CD14-positive monocyte (primary cell): ENCODE results near the gene PLCG1. TPM values are rescaled to one million over a fixed set of nuclear protein-coding genes. Genes with fewer than 3 reads are reported as not detected.

Source experiments
- DNase-seq, 3 donors: peaks; one replicate each; pipeline ENCODE4 v3.0.0-alpha.2; 2011 to 2022
- H2AFZ ChIP-seq: 2 replicates; pipeline ENCODE4 v1.6.0; 2012; ENCODE audit warnings: mild to moderate bottlenecking, low read depth, low read length, inconsistent platforms; ENCODE audit not compliant: insufficient read depth, poor library complexity, severe bottlenecking
- H3K27ac ChIP-seq, 2 donors: 1 replicate in 1 of 2; 2 replicates in 1 of 2; pipeline ENCODE4 v1.5.1; 2012 to 2013; ENCODE audit warnings: low read length in 2 of 2, control low read depth in 1 of 2, inconsistent platforms in 1 of 2, low read depth in 1 of 2, mild to moderate bottlenecking in 1 of 2
- H3K27me3 ChIP-seq, 2 donors: one replicate each; pipeline versions ENCODE4 v1.6.0 to v1.6.1; 2011 to 2013; ENCODE audit warnings: low read length in 2 of 2; ENCODE audit not compliant: control insufficient read depth in 2 of 2, insufficient read depth in 2 of 2
- H3K36me3 ChIP-seq, 2 donors: replicated peaks in 1 of 2; 1 replicate in 1 of 2; 2 replicates in 1 of 2; pipeline versions ENCODE4 v1.5.1 to v1.6.1; 2012 to 2013; ENCODE audit warnings: low read length in 2 of 2, control low read depth in 1 of 2, inconsistent platforms in 1 of 2, mild to moderate bottlenecking in 1 of 2; ENCODE audit not compliant: insufficient read depth in 2 of 2, control insufficient read depth in 1 of 2
- H3K4me1 ChIP-seq, 2 donors: 1 replicate in 1 of 2; 2 replicates in 1 of 2; pipeline versions ENCODE4 v1.5.1 to v1.6.1; 2012 to 2013; ENCODE audit warnings: low read length in 2 of 2, control low read depth in 1 of 2, inconsistent platforms in 1 of 2, mild to moderate bottlenecking in 1 of 2, moderate library complexity in 1 of 2; ENCODE audit not compliant: insufficient read depth in 2 of 2, control insufficient read depth in 1 of 2
- H3K4me2 ChIP-seq: replicated peaks from 2 replicates; pipeline ENCODE3; 2012; ENCODE audit warnings: low read length, moderate library complexity, mild to moderate bottlenecking; ENCODE audit not compliant: poor library complexity, severe bottlenecking; ENCODE audit errors: extremely low read depth
- H3K4me3 ChIP-seq, 3 experiments: fragments of 200-600 bp in 1 of 3; sonication (generic) in 1 of 3; replicated peaks in 1 of 3; 1 replicate in 2 of 3; 2 replicates in 1 of 3; pipeline ENCODE4 v1.5.1; 2011 to 2013; ENCODE audit warnings: low read length in 3 of 3, mild to moderate bottlenecking in 3 of 3, control low read depth in 2 of 3, low read depth in 2 of 3, inconsistent platforms in 1 of 3, moderate library complexity in 1 of 3
- H3K79me2 ChIP-seq: 2 replicates; pipeline ENCODE4 v1.6.0; 2012; ENCODE audit warnings: mild to moderate bottlenecking, control low read depth, inconsistent platforms, low read length, moderate library complexity; ENCODE audit not compliant: insufficient read depth
- H3K9ac ChIP-seq: 2 replicates; pipeline ENCODE4 v1.6.0; 2017; ENCODE audit warnings: low read length, mild to moderate bottlenecking; ENCODE audit not compliant: insufficient read depth, poor library complexity, severe bottlenecking
- H3K9me3 ChIP-seq, 2 donors: replicated peaks in 1 of 2; 1 replicate in 1 of 2; 2 replicates in 1 of 2; pipeline versions ENCODE4 v1.5.1 to v1.6.1; 2012 to 2013; ENCODE audit warnings: low read length in 2 of 2, control low read depth in 1 of 2; ENCODE audit not compliant: control insufficient read depth in 1 of 2, insufficient read depth in 1 of 2
- H4K20me1 ChIP-seq: 2 replicates; pipeline ENCODE4 v1.6.0; 2012; ENCODE audit warnings: mild to moderate bottlenecking, low read length, control low read depth, moderate library complexity; ENCODE audit not compliant: insufficient read depth
- H3K27ac Mint-ChIP-seq, 7 donors: one replicate each; pipeline ENCODE4 v1.8.0; 2020; ENCODE audit warnings: mild to moderate bottlenecking in 7 of 7, mixed read lengths in 7 of 7, moderate library complexity in 6 of 7, inconsistent platforms in 2 of 7
- H3K27me3 Mint-ChIP-seq, 3 donors: one replicate each; pipeline ENCODE4 v1.8.0; 2021 to 2022; ENCODE audit warnings: low read depth in 3 of 3, mild to moderate bottlenecking in 3 of 3, mixed read lengths in 3 of 3, moderate library complexity in 3 of 3, inconsistent platforms in 1 of 3
- H3K36me3 Mint-ChIP-seq, 2 donors: one replicate each; pipeline ENCODE4 v1.8.0; 2020; ENCODE audit warnings: mixed read lengths in 2 of 2, inconsistent platforms in 1 of 2, mild to moderate bottlenecking in 1 of 2
- H3K4me1 Mint-ChIP-seq: one replicate; pipeline ENCODE4 v1.8.0; 2020; ENCODE audit warnings: mild to moderate bottlenecking, mixed read lengths
- H3K4me3 Mint-ChIP-seq, 2 donors: one replicate each; pipeline ENCODE4 v1.8.0; 2020; ENCODE audit warnings: mild to moderate bottlenecking in 2 of 2, mixed read lengths in 2 of 2, moderate library complexity in 1 of 2
- H3K9me3 Mint-ChIP-seq, 7 donors: one replicate each; pipeline ENCODE4 v1.8.0; 2020 to 2022; ENCODE audit warnings: mixed read lengths in 7 of 7, mild to moderate bottlenecking in 6 of 7, moderate library complexity in 6 of 7, inconsistent platforms in 2 of 7
- WGBS: methylation state at CpG from one replicate; pipeline ENCODE4 v1.1.5; 2013; ENCODE audit warnings: missing lambda C conversion rate; ENCODE audit not compliant: insufficient coverage; 5-methylcytosine and 5-hydroxymethylcytosine counted together
- intact Hi-C, 2 donors: fragments of 100-400 bp; cut with micrococcal nuclease; formaldehyde crosslinking; loops; one replicate each; pipeline versions ENCODE4 v1.15.0 to v1.15.1; 2023
- polyA plus RNA-seq, 3 donors: library from polyadenylated mRNA; depleted of rRNA in 1 of 3; unstranded in 2 of 3; stranded (reverse) in 1 of 3; fragments of 300-500 nt in 2 of 3; fragments of >200 nt in 1 of 3; fragmentation: Illumina TruSeq in 2 of 3; gene quantifications; 1 replicate in 2 of 3; 2 replicates in 1 of 3; pipeline ENCODE4 v1.2.3, GENCODE V29; 2012 to 2021
- TF ChIP-seq, protein P1 (sequence below): fragments of 200-600 bp; IDR thresholded peaks from one replicate; pipeline ENCODE4 v1.8.0; 2022; ENCODE audit warnings: antibody characterized with exemption, mild to moderate bottlenecking

The PLCG1 gene
- polyA plus RNA-seq, 3 donors = 0.33 to 3.8 (median 1.0) TPM

DNA sequence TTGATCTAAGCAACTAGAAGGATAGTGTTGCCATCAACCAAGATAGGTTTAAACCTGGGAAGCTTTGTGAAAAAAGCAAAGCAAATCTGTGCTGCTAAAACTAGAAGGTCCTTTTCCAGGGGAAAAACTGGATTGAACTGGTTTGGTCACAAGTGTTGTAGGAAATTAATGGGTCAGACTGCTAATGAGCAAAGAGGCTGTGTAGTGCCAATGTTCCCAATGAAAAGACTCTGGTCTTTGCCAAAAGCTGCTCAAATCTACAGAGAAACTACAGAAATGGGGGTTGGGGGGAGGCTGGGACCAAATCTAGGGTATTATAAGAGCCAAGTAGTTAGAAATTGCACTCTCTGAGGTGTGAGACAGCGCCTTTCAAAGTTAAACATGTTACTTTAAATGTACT lies 85.0 kb downstream of the PLCG1 start:
- Mint-ChIP-seq H3K27me3 (peaks cover 0 to 5% (median 1%) of the 10 kb centered on the region in 3 donors), H3K9me3 (peaks cover 0 to 3% (median 0%) of the 10 kb centered on the region in 7 donors), H3K36me3 (peaks cover 0 to 2% of the 10 kb centered on the region in 2 donors), H3K27ac (no peak overlapping the region), H3K4me3 (no peak overlapping the region), H3K4me1 (no peaks in the 10 kb centered on the region)
- intact Hi-C loops = loop anchor here in 1 of 2 donors (10.0 kb wide), 1 partner anchor 47 kb away; no protein-coding TSS in a partner anchor
- TF ChIP-seq, protein P1, sequence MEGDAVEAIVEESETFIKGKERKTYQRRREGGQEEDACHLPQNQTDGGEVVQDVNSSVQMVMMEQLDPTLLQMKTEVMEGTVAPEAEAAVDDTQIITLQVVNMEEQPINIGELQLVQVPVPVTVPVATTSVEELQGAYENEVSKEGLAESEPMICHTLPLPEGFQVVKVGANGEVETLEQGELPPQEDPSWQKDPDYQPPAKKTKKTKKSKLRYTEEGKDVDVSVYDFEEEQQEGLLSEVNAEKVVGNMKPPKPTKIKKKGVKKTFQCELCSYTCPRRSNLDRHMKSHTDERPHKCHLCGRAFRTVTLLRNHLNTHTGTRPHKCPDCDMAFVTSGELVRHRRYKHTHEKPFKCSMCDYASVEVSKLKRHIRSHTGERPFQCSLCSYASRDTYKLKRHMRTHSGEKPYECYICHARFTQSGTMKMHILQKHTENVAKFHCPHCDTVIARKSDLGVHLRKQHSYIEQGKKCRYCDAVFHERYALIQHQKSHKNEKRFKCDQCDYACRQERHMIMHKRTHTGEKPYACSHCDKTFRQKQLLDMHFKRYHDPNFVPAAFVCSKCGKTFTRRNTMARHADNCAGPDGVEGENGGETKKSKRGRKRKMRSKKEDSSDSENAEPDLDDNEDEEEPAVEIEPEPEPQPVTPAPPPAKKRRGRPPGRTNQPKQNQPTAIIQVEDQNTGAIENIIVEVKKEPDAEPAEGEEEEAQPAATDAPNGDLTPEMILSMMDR = no peak
- H4K20me1 ChIP-seq = no peaks in the 10 kb centered on the region
- no peak overlapping the region for H3K27ac ChIP-seq
- no peak for DNase-seq
- H3K4me3 ChIP-seq = no peak overlapping the region
- no peaks in the 10 kb centered on the region for H3K9me3 ChIP-seq
- no peak overlapping the region for H3K4me2 ChIP-seq
- H3K36me3 ChIP-seq = no peaks in the 10 kb centered on the region
- H2AFZ ChIP-seq = no peak overlapping the region
- no peak overlapping the region for H3K9ac ChIP-seq
- H3K27me3 ChIP-seq = no peaks in the 10 kb centered on the region
- H3K79me2 ChIP-seq = no peaks in the 10 kb centered on the region
- no peaks in the 10 kb centered on the region for H3K4me1 ChIP-seq
- no CpG with 5 or more reads among the region's 1 CpG for WGBS

DNA sequence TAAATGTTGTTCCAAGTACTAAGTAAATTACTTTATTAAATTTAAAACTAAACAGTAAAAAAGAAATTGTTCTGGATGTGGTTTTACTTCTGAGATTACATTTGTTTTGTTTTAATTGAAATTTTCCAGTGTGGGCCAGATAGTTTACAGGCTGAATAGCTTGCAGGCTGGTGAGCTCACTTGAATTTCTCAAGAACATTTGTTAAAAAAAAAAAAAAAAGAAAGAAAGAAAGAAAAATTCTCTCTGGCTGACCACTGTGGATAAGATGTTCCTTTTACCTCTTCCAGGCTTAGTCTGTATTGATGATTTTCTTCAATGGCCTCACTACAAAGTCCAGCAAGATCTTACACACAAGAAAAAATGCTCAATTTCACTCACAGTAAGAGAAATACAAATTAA lies 85.4 kb downstream of the PLCG1 start:
- no peak overlapping the region for H2AFZ ChIP-seq
- H3K27me3 Mint-ChIP-seq = peaks cover 0 to 5% (median 1%) of the 10 kb centered on the region in 3 donors
- no peaks in the 10 kb centered on the region for H3K27me3 ChIP-seq
- H3K4me3 ChIP-seq = no peak overlapping the region
- no peak overlapping the region for H3K9ac ChIP-seq
- intact Hi-C loops = loop anchor here in 1 of 2 donors (10.0 kb wide), 1 partner anchor 48 kb away; no protein-coding TSS in a partner anchor
- no peak overlapping the region for H3K4me3 Mint-ChIP-seq
- TF ChIP-seq, protein P1 = no peak
- H3K4me2 ChIP-seq = no peak overlapping the region
- no peaks in the 10 kb centered on the region for H3K36me3 ChIP-seq
- DNase-seq = no peak
- peaks cover 0 to 2% of the 10 kb centered on the region in 2 donors for H3K36me3 Mint-ChIP-seq
- H3K79me2 ChIP-seq = no peaks in the 10 kb centered on the region
- no peak overlapping the region for H3K27ac ChIP-seq
- no peaks in the 10 kb centered on the region for H3K4me1 Mint-ChIP-seq
- H3K9me3 ChIP-seq = no peaks in the 10 kb centered on the region
- H3K27ac Mint-ChIP-seq = no peak overlapping the region
- no peaks in the 10 kb centered on the region for H4K20me1 ChIP-seq
- peaks cover 0 to 3% (median 0%) of the 10 kb centered on the region in 7 donors for H3K9me3 Mint-ChIP-seq
- H3K4me1 ChIP-seq = no peaks in the 10 kb centered on the region
